Activated CD8-positive, alpha-beta memory T cell treated with anti-CD3 and anti-CD28 coated beads for 24 hours (primary cell): ENCODE measurements around the gene C1QTNF2.

ENCODE experiments used
- DNase-seq: peaks from one replicate; pipeline ENCODE4 v3.0.0-alpha.2; 2020

The C1QTNF2 gene

DNA sequence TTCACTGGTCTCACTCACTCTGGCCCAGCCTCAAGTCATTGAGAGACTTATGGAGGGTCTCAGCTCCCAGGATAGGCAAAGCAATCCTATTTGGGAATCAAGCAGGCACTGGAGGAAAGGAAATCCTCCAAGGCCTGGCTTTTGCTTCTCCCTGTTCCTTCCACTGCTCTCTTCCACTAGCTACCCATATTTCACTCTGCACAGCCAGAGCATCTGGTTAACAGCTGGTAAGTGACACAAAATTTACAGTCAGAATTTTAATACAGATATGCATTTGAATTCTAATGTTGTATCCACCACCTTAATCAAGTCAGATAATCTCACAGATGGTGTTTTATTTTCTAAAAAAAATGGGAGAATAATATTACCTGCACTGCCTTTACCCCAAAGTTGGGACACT lies 868 bp upstream of the C1QTNF2 start:
- no peak for DNase-seq

DNA sequence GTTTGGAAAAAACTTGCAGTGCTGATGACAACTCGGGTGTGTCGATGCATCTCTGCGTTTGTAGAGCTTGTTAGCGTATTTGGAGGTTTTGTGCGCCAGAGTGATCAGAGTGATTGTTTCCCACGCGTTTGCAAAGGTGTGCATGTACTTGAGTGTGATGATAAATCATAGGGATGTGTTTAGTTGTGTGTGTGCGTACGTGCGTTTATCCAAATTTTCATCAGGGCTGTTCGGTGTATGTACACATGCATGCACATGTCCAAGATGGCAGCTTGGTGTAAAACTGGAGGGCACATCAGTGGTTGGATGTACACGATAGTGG lies 248 bp upstream of the C1QTNF2 start:
- DNase-seq = no peak

DNA sequence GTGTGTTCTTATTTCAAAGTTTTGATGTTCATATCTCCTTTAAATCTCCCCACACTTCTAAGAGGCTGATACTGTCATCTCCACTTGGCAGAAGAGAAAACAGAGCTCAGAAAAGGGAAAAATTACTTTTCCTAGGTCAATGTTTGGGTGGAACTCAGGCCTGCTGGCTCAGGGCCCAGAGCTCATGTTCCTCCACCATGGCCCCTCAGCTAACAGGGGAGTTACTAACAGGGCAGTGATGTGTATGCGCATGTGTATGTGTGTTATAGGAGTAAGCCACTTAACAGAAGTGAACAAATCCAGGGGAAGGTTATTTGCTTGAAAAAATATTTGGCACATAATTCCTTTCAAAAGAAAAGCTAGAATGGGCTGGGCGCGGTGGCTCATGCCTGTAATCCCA lies 2.5 kb downstream of the C1QTNF2 start:
- DNase-seq = no peak

DNA sequence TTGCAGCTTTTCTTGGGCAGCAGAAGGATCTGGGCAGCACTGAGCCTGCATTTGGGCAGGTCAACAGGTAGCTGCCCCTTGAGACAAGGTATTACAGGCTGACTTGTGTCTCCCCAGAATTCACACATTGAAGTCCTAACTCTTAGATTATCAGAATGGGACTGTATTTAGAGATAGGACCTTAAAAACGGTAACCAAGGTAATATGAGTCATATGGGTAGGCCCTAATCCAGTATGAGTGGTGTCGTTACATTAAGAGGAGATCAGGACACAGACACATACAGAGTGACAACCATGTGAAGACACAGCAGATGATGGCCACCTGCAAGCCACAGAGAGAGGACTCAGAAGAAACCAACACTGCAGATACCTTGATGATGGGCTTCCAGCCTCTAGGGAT lies 3.2 kb downstream of the C1QTNF2 start:
- DNase-seq = no peak

DNA sequence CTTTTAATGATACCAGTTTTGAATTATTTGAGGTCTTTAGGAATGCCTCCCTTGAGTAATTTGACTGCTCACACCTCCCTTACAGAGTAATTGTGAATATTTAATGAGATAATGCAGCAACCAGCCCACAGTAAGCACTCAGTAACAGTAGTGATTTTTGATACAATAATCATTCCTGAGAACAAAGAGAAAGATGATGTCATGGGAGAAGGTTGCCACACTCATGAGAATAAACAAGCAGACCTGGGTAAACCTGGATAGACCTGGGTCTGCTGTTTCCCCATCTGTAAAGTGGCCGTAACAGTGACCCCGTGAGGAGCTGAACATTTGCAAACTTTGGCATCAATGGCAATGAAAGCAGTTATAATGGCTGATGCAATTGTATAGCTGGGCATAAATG lies 4.2 kb downstream of the C1QTNF2 start:
- no peak for DNase-seq

DNA sequence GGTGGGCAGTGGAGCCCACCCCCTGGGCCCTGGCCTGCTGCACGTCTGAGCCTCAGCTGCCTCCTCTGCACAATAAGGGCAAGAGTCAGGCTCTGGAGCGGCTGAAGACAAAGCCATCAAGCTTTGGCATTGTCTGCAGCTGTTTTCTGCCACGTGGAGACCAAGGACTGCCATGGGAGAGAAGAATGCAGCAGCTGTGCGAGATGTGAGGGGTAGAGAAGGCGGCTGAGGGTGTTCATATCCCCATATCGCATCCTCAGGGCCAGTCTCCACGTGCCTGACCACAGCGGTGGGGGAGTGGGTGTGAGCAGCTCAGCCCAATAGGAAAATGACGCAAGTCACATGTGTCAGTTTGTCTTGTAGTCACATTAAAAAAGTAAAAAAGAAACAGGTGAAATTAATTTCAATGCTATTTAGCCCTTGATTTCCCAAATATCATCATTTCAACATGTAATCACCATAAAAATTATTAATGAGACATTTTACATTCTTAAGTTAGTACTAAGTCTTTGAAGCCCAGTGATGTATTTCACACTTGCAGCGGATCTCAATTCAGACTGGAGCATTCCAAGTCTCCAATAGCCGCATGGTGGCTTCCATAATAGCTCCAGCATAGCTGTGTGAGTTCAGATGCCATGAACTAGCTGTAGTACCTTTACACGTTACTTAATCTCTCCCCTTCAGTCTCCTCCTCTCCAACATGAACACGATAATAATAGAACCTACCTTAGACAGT lies 6.6 kb downstream of the C1QTNF2 start:
- no peak for DNase-seq

DNA sequence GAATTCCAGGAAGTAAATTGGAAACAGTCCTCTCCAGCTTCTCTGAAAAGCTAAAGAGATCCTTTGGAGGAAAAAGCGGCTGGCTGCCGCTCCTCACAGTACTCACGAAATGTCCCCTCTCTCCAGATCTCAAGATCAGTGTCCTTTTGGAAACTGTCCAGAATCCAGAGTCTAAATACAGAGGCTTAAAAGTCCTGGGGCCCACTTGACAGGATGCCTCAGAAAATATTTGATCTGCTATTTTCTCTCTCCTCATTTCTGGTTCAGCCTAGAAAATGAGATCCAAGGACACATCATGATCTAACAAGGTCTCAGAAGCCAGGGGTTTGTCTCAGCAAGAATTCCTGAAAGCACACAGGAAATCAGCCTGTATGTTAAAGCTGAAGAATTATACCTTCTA lies 7.2 kb downstream of the C1QTNF2 start:
- DNase-seq = no peak

DNA sequence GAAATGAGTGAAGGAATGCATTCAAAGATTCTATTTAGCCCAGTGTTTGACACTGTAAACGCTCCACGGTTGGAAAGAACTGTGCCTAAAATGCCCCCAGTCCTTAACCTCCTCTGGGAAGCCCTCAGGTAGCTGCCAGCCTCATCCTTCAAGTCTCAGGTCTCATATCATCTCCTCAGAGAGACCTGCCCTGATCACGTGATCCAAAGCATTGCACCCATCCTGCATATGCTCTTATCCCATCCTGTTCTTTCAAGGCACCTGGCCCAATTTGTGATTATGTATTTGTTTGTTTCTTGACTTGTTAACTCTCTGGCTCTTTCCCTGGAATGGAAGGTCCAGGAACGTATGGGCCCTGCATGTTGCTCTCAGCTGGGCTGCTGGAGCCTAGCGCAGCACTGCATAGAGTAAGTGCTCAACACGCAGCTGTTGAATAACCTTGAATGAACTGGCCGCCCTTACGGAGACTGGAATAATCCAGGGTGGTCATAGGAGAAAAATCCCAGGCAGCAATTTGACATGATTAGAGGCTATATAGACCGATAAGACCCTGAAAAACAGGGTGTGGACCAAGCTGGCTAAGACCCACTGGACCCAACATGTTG lies 8.7 kb downstream of the C1QTNF2 start:
- DNase-seq = no peak

DNA sequence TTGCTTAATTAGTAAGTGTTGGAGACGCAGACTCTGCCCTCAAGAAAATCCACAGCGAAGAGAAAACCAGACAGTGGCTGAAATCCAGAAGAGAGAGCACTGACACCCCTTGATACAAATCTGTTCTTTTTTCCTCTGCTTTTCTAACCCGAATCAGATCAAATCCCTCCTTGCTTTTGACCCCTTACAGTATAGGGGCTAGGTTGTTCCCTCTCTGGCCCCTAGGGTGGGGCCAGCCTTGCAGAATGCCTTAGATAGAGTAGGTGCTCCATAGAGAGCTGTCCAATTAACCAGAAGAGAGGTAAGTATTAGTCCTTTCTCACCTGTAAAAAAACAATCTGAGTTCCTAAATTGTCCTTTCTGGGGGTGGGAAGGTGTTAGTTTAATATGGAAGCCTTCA lies 10.1 kb downstream of the C1QTNF2 start:
- DNase-seq = no peak

DNA sequence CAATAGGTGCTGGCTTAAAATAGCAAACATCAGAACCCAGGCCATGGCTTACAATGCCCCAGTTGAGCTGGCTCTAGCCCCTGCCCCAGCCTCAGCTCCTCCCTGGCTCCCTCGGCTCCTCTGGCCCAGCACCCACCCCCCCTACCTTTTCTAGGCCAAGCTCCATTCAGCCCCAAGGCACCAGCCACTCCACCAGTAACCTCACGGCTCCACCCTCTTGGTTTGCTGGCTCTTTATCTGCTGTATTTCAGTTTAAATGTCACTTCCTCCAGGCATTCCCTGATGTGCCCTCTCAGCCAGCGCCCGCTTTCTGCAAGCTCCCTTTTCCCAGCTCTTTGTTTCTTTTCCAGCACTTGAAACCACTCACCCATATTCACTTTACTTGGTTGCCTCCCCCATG lies 10.6 kb downstream of the C1QTNF2 start:
- no peak for DNase-seq

DNA sequence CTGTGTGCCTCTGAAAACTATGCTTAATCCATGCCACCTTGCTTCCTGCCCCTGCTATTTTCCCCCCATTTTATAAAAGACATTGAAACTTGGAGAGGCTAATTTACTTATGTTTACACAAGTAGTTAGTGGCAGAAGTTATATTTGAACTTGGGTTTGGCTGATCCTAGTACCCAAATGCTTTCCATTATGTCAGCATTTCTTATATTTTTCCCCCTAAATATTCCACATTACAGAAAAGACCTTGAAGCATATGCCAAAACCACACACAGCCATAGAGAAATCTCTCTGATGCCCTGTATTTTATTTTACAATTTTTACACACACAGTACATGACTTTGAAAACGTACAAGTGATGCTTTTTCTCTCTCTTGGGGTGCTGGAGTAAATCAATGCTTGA lies 11.2 kb downstream of the C1QTNF2 start:
- no peak for DNase-seq

DNA sequence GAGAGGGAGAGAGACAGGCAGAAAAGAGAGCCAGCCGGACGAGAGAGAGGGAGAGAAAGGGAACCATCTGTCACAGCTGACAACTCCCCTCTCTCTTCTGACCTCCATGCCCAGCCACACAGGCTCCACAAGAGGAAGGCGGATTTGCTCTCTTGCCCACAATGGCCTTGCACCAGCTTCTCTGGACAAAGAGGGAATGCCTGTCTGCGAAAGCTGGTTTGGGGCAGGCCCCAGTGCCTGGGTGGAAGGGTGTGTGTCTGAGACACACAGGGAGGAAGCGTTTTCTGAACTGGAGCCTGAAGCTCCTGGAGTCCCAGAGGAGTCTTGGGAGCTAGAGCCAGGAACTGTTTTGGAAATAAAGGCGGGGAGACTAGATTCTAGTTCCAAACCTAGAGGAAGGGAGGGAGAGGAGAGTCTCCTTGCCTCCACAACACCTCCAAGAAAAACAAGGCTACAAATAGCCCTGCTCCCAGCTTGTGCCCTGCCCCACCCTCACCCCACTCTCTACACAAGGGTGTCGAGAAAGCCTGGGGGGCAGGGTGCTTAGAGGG lies 12.5 kb downstream of the C1QTNF2 start:
- DNase-seq = no peak

DNA sequence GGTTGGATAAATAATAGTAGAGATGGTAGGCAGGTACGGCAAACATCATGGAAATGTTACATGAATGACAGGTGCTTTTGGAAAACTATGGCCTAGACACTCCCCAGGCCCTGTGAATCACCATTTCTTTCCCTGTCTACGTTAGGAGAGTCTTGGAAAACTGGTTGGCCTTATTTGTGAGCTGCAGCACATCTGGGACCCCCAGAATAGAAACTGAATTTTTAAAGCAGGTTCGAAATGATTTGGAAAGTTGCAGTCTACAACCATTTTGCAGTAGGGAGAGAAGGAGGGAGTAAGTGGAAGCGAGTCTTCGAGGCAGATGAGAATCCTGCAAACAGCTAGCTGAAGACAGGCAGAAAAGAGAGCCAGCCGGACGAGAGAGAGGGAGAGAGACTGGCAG lies 13.0 kb downstream of the C1QTNF2 start:
- DNase-seq = no peak

DNA sequence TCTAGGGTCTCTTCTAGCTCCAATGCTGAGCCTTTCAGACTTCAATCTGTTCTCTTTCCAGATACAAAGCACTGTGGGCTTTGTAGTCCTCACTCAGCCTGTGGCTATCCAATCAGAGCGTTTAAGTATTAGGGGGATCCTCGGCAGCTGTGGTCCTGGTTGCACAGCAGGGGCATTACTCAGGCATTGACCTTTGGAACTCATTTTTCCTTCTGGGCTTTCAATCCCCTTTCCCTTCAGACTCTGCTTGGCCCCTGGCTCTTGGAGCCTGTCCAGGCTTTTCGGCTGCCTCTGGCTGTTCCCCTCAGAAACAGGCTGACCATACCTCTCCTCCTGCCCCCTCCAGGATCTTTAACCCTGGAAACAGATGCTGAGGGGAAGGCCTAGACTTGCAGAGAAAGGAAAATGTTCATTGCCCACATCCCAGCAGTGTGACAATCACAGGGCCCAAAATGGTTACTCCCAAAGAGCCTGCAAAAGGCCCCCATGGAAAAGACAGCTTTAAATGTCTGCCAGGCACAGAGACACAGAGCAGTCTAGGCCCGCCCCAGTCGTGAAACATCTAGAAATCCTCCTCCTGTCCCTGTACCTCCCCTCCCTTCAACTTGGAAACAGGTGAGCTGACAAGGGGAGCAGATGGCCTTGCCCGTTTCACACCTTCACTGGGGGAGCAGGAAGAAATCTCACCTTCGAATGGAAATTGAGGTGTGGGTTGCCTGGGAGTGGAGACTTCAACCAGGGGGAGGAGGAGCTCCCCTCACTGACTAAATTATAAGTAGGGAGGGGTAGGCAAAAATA lies 13.7 kb downstream of the C1QTNF2 start:
- no peak for DNase-seq

DNA sequence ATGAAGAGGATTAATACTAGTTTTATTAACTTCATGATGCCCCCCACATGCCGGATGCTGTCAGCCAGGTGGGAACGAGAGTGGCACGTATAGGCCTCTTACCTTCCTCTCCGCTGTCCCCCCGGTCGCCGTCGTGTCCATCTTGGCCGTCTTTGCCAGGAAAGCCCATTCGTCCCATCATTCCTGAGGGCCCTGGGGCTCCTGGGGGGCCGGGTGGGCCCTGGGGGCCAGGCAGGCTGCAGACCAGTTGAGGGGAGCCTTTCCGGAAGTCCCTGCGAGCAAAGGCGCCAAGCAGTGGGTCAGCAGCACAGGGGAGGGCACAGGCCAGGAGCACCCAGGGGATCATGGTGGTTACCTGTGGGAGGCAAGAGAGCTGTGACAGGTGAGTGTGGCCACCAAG lies 15.8 kb downstream of the C1QTNF2 start:
- no peak for DNase-seq

DNA sequence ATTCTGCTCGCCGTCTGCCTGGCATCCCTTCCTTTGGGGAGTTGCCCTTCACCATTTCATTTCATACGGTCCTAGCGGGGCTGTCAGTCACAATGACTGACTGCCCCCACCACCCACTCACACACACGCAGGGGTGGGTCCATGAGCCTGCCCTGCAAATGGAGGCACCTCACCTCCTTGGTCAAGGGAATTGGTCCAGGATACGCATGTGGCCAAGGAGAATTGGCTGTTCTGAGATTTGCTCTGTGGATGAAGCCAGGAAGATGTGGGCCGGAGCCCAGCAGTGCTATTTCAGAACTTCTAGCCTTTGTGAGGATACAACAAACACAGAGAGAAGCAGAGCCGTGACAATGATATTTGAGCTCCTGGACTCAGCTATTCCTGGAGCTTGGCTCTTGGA lies 17.0 kb downstream of the C1QTNF2 start:
- no peak for DNase-seq

DNA sequence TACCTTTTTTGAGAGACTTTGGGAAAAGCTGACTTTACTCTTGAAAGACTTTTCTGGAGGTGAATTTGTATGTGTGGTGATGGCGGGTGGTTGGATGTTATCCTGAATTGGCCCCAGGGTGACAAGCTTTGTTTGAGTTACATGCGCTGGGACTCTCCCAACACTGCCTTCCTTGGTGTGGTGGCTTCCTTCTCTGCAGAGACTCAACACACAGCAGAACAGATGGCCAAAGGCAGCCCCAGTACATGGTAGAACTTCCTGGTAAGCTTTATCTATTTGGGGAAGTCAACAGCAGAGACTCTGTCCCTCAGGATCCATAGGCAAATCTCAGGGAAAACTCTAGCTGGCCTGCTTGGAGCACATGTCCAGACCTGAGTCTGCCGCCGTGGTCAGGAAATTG lies 18.1 kb downstream of the C1QTNF2 start:
- no peak for DNase-seq

DNA sequence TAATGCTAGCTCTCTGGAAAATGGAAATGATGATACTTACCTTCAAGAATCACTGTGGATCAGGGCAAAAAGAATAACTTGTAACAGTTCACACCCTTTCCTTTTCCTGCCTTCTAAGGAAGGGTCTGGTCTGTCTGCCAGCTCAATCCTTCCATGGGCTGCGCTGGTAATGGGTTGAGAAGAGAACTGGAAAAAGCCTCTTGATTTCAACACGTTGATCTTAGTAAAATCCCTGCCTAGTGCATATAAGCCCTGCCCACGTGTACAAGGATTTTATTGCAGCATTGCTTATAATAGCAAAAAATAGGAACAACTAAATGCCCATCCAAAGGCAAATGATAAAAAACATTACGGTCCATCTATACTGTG lies 20.5 kb downstream of the C1QTNF2 start:
- DNase-seq = no peak

DNA sequence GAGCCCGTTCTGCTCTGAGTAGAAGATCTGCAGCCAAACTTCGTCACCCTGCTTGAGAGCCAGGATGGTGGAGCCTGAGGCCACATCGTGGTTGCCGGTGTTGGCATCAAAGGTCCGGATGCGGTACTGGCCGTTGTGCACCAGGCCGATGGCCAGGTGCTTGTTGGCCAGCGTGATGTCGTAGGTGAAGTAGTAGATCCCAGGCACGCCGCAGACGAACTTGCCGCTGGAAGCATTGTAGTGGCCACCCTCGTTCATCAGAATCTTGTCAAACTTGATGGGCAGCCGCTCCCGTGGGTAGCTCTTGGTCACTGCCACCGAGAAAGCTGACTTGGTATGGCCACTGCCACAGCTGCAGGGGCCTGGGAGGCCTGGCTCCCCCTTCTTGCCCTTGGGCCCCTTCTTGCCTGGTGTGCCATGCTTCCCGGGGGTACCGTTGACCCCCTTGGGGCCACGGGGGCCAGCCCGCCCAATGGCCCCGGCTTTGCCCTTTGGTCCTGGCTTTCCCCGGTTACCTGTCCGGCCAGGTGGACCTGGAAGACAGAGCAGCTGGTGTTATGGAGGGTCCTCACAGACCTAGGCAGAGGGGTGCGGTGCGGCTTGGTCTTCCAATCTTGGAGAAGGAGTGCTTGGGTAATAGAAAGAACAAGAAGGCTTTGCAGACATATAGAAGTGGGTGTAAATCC lies 21.0 kb downstream of the C1QTNF2 start:
- no peak for DNase-seq

DNA sequence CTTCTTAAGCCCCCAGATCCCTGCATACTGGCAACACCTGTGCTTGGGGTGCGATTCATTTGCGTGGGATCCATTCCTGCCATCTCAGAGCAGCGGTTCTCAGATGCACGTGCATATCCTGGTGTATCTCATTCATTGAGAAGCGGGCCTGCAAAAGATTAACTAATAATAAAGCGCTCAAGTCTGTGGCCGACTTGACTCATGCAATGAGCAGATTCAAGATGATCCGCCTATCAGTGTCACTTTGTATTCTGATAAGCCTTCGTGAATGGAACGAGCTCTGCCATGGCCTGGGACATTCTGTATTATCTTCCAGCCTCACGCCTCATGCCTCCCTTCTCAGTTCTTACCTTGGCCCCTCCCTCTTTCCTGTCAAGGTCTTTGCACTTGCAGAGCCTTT lies 22.3 kb downstream of the C1QTNF2 start:
- DNase-seq = no peak

DNA sequence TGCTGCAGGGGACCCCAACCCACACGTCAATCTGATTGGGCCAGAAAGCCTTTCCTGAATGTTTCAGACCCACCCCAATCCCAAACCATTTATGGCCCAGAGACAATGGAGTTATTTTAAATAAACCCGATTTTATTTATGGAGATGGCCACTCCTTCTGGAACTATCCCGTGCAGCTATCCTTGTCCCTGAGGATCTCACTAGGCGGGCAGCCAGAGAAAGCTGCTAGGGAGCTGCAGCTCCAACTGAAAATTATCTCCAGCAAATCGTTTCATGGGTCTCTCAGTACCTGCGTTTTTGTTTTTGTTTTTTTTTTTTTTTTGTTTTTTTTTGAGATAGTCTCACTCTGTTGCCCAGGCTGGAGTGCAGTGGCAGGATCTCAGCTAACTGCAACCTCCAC lies 23.0 kb downstream of the C1QTNF2 start:
- no peak for DNase-seq

DNA sequence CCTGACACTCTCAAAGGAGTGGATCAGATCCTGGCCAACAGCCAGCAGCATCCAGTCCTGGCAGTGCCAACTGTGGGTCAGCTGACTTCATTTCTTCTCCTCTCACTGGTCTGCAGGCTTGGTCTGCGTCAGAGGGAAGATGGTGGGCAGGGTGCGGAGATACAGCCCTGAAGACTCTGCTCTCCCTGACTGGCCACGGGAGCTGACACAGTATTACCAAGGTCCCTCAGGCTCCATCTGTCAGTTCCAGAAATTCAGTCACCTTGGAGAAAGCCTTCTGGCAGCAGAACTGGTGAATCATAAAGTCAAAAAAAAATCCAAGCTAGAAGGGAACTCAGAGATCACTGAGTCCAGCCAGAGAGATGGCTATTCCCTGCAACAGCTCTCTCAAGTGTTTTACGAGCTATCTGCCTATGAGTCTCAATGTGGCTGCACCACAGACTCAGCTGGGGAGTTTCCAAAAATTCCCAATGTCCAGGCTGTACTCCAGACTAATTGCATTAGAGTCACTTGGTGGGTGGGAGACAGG lies 27.9 kb downstream of the C1QTNF2 start:
- no peak for DNase-seq

DNA sequence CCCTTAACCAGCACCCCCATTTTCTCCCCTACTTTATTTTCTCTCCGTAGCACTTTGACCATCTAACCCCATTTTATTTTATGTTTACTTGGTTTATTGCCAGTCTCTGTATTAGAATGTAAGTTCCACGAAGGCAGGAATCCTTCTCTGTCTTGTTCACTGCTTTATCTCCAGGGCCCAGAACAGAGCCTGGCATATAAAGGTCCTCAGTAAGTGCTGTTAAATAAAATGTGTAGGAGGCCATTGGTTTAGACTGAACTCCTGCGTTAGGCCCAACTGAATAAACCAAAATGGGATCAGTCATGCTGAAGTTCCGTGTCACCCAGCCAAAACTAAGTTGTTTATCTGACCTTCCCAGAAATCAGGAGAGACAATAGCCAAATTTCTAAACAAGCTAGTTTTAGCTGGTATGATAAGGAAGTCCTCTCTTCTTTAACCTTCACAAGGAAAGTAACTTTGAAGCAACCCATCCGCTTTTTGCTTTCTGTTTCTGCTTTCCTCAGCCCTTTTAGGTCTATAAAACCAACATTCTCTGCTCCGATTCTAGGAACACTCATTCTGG lies 29.0 kb downstream of the C1QTNF2 start:
- DNase-seq = no peak
